ENCODE results near the gene PDGFD. TPM values are rescaled to one million over a fixed set of nuclear protein-coding genes. Genes with fewer than 3 reads are reported as not detected.

Gene PDGFD
- polyA plus RNA-seq, 1 donor (not counting 4 experiments of a cell fraction or from before 2014, with no cell fraction given): 0.28 TPM

DNA sequence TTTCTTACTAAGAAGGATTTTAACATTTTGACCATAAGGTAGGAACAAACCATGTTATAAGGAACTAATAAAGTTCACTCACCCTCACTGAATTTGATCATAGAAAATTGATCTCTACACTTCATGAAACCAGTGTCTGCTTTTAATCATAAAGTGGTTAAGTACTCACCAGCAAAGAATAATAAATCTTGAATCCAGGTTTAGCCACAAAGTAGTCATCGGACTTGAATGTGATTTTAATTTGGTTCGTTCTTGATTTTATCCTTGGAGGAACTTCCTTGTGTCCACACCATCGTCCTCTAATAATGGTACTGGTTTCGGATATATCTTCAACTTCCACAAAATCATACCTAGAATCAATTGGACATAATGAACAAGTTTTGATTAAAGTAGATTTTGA is 168.1 kb downstream of the PDGFD start:
- FAIRE-seq: no peak
- H4K20me1 ChIP-seq (ENCODE audit: control insufficient read depth, extremely low read depth, insufficient read depth, low read length): no peaks in the 10 kb centered on the region
- dilution Hi-C loops (cut with MboI; ENCODE audit: extremely low pct_ligation_motif_present, low sequenced_read_pairs): no loop called here

DNA sequence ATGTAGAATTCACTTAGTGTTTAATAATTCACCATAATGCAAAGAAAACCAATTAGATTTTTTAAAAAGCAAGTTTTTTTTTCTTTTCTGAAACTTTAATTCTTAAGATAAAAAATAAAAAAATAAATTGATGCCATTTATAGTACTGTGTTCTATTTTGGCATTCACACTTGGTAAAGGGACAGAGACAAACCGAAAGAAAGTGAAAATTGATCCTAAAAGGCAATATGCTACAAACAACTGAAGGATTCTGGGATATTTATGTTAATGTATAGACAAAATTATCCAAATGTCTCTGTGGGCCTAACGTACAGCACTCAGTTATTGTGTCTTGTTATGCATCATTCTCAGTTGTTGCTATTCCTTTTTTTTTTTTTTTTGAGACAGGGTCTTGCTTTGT is 169.4 kb downstream of the PDGFD start:
- Histone ChIP-seq H3K4me1 (ENCODE audit: control insufficient read depth, extremely low read depth, insufficient read depth, low read length) (no peaks in the 10 kb centered on the region), H3K27me3 (ENCODE audit: control insufficient read depth, extremely low read depth, insufficient read depth, low read length) (no peaks in the 10 kb centered on the region), H3K27ac (ENCODE audit: control insufficient read depth, insufficient read depth, low read length) (no peak overlapping the region), H3K9ac (ENCODE audit: control insufficient read depth, extremely low read depth, insufficient read depth, low read length) (no peak overlapping the region), H3K4me3 (ENCODE audit: control insufficient read depth in 2 of 3, extremely low read depth in 1 of 3, insufficient read depth in 2 of 3, low read depth in 1 of 3, low read length in 3 of 3) (no peak overlapping the region), H4K20me1 (ENCODE audit: control insufficient read depth, extremely low read depth, insufficient read depth, low read length) (no peaks in the 10 kb centered on the region), H3K36me3 (ENCODE audit: control insufficient read depth in 2 of 2, extremely low read depth in 1 of 2, insufficient read depth in 2 of 2, low read length in 2 of 2) (no peaks in the 10 kb centered on the region), H2AFZ (ENCODE audit: control insufficient read depth, low read length) (no peak overlapping the region), H3K9me3 (ENCODE audit: control insufficient read depth, low read depth, low read length) (no peaks in the 10 kb centered on the region), H3K4me2 (ENCODE audit: control insufficient read depth, extremely low read depth, insufficient read depth, low read depth, low read length) (no peak overlapping the region), H3K9me1 (ENCODE audit: control insufficient read depth, extremely low read depth, insufficient read depth, low read length) (no peaks in the 10 kb centered on the region), H3K79me2 (ENCODE audit: control insufficient read depth, insufficient read depth, low read length) (no peaks in the 10 kb centered on the region)
- no peak for FAIRE-seq
- TF ChIP-seq, protein P1, sequence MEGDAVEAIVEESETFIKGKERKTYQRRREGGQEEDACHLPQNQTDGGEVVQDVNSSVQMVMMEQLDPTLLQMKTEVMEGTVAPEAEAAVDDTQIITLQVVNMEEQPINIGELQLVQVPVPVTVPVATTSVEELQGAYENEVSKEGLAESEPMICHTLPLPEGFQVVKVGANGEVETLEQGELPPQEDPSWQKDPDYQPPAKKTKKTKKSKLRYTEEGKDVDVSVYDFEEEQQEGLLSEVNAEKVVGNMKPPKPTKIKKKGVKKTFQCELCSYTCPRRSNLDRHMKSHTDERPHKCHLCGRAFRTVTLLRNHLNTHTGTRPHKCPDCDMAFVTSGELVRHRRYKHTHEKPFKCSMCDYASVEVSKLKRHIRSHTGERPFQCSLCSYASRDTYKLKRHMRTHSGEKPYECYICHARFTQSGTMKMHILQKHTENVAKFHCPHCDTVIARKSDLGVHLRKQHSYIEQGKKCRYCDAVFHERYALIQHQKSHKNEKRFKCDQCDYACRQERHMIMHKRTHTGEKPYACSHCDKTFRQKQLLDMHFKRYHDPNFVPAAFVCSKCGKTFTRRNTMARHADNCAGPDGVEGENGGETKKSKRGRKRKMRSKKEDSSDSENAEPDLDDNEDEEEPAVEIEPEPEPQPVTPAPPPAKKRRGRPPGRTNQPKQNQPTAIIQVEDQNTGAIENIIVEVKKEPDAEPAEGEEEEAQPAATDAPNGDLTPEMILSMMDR (optimal IDR thresholded peaks at IDR 0.05 in 1 of 3, IDR thresholded peaks at IDR 0.05 in 1 of 3, conservative IDR thresholded peaks at IDR 0.05 in 1 of 3; ENCODE audit: extremely low read depth in 1 of 3, insufficient read depth in 2 of 3, low read length in 3 of 3): no peak
- no peak for TF ChIP-seq EZH2 (IDR thresholded peaks at IDR 0.05; ENCODE audit: low read length)
- dilution Hi-C loops (cut with MboI; ENCODE audit: extremely low pct_ligation_motif_present, low sequenced_read_pairs): no loop called here
- DNase-seq (ENCODE audit: low read depth, low spot score): no peak

More for the DNA sequence above, 168.1 kb downstream of the PDGFD start:
- H3K36me3 ChIP-seq (ENCODE audit: control insufficient read depth in 2 of 2, extremely low read depth in 1 of 2, insufficient read depth in 2 of 2, low read length in 2 of 2): no peaks in the 10 kb centered on the region
- no peaks in the 10 kb centered on the region for H3K79me2 ChIP-seq (ENCODE audit: control insufficient read depth, insufficient read depth, low read length)
- H3K27me3 ChIP-seq (ENCODE audit: control insufficient read depth, extremely low read depth, insufficient read depth, low read length): no peaks in the 10 kb centered on the region
- H3K4me2 ChIP-seq (ENCODE audit: control insufficient read depth, extremely low read depth, insufficient read depth, low read depth, low read length): no peak overlapping the region
- H3K9me1 ChIP-seq (ENCODE audit: control insufficient read depth, extremely low read depth, insufficient read depth, low read length): no peaks in the 10 kb centered on the region
- H3K9ac ChIP-seq (ENCODE audit: control insufficient read depth, extremely low read depth, insufficient read depth, low read length): no peak overlapping the region
- no peak overlapping the region for H2AFZ ChIP-seq (ENCODE audit: control insufficient read depth, low read length)
- DNase-seq (ENCODE audit: low read depth, low spot score): no peak
- H3K9me3 ChIP-seq (ENCODE audit: control insufficient read depth, low read depth, low read length): no peaks in the 10 kb centered on the region
- H3K4me3 ChIP-seq (ENCODE audit: control insufficient read depth in 2 of 3, extremely low read depth in 1 of 3, insufficient read depth in 2 of 3, low read depth in 1 of 3, low read length in 3 of 3): no peak overlapping the region
- H3K4me1 ChIP-seq (ENCODE audit: control insufficient read depth, extremely low read depth, insufficient read depth, low read length): no peaks in the 10 kb centered on the region
- no peak for TF ChIP-seq EZH2 (IDR thresholded peaks at IDR 0.05; ENCODE audit: low read length)
- TF ChIP-seq, protein P1 (optimal IDR thresholded peaks at IDR 0.05 in 1 of 3, IDR thresholded peaks at IDR 0.05 in 1 of 3, conservative IDR thresholded peaks at IDR 0.05 in 1 of 3; ENCODE audit: extremely low read depth in 1 of 3, insufficient read depth in 2 of 3, low read length in 3 of 3): no peak
- no peak overlapping the region for H3K27ac ChIP-seq (ENCODE audit: control insufficient read depth, insufficient read depth, low read length)
